Vagina (tissue), 2 donors: ENCODE measurements around the gene SURF4.
A peak's percentile ranks its signal among the peaks of the same experiment; 100 is the strongest.

ENCODE experiments used
- CTCF ChIP-seq, 3 experiments: fragments of 450-650 bp in 2 of 3; fragments of 200-600 bp in 1 of 3; sonication (generic) in 1 of 3; IDR thresholded peaks; one replicate each; pipeline ENCODE4 v1.5.1; 2017 to 2019; ENCODE audit warnings: antibody characterized with exemption in 3 of 3, mild to moderate bottlenecking in 2 of 3, moderate library complexity in 2 of 3
- POLR2A ChIP-seq, 2 donors: fragments of 450-650 bp; IDR thresholded peaks; one replicate each; pipeline ENCODE4 v1.6.1; 2017; ENCODE audit warnings: antibody characterized with exemption in 2 of 2, mild to moderate bottlenecking in 2 of 2, moderate library complexity in 2 of 2
- POLR2AphosphoS5 ChIP-seq, 2 donors: sonication (generic); formaldehyde crosslinking; IDR thresholded peaks; one replicate each; pipeline ENCODE4 v1.9.0; 2017; ENCODE audit warnings: antibody characterized with exemption in 2 of 2, mild to moderate bottlenecking in 2 of 2, low read depth in 1 of 2; ENCODE audit not compliant: insufficient read depth in 1 of 2

GRCh38 chr9:133406480-133407307 lies 30.8 kb upstream of the SURF4 start:
- TF ChIP-seq CTCF (IDR thresholded peaks at IDR 0.05) = peak; percentile 49 to 81 (median 54)
- no peak for TF ChIP-seq POLR2AphosphoS5 (IDR thresholded peaks at IDR 0.05; ENCODE audit: insufficient read depth in 1 of 2, low read depth in 1 of 2)
- TF ChIP-seq POLR2A (IDR thresholded peaks at IDR 0.05) = no peak
